ENCODE results near the gene FBXL7. TPM values are rescaled to one million over a fixed set of nuclear protein-coding genes. Genes with fewer than 3 reads are reported as not detected.

Gene FBXL7
- total and polyA plus RNA-seq, 2 donors (not counting 3 experiments of a cell fraction or from before 2014, with no cell fraction given), result 23.5 to 32.2 TPM

- H3K4me1 ChIP-seq (ENCODE audit: control insufficient read depth, extremely low read depth, insufficient read depth, low read length), result no peaks in the 10 kb centered on the region
- dilution Hi-C loops (cut with MboI; ENCODE audit: extremely low pct_ligation_motif_present, low sequenced_read_pairs), result no loop called here
- ChIA-PET CTCF (no interaction called here), POLR2A (no interaction called here)
- H3K4me2 ChIP-seq (ENCODE audit: insufficient read depth, low read length), result no peak overlapping the region
- no peak overlapping the region for H3K4me3 ChIP-seq (replicated peaks in 1 of 3; ENCODE audit: insufficient read depth in 1 of 3, low read depth in 1 of 3, low read length in 3 of 3)
- H3K27me3 ChIP-seq (ENCODE audit: control insufficient read depth in 2 of 2, insufficient read depth in 2 of 2, low read length in 2 of 2), result no peaks in the 10 kb centered on the region
- intact Hi-C loops (cut with micrococcal nuclease), result no loop called here
- no peak overlapping the region for H2AFZ ChIP-seq (ENCODE audit: low read depth, low read length)
- no peaks in the 10 kb centered on the region for H3K79me2 ChIP-seq (ENCODE audit: control insufficient read depth, insufficient read depth, low read length)
- TF ChIP-seq FOS (IDR thresholded peaks at IDR 0.05; ENCODE audit: borderline replicate concordance, insufficient read depth, low read length), result no peak
- TF ChIP-seq POLR2AphosphoS5 (IDR thresholded peaks at IDR 0.05; ENCODE audit: insufficient read depth, low read depth, low read length), result no peak
- TF ChIP-seq JUN (IDR thresholded peaks at IDR 0.05; ENCODE audit: borderline replicate concordance, insufficient read depth, insufficient read length, low read depth), result no peak
- TF ChIP-seq MAX (IDR thresholded peaks at IDR 0.05; ENCODE audit: insufficient read depth, insufficient read length), result no peak
- no peak for TF ChIP-seq GATA2 (IDR thresholded peaks at IDR 0.05; ENCODE audit: insufficient read depth, insufficient read length, low read depth, low read length)
- TF ChIP-seq CTCF (IDR thresholded peaks at IDR 0.05; ENCODE audit: extremely low read depth in 1 of 2, insufficient read depth in 1 of 2, low read depth in 1 of 2, low read length in 2 of 2), result no peak
- TF ChIP-seq MYC (IDR thresholded peaks at IDR 0.05; ENCODE audit: low read depth, low read length), result no peak
- TF ChIP-seq POLR2A (IDR thresholded peaks at IDR 0.05; ENCODE audit: low read depth, low read length), result no peak
- no peak for TF ChIP-seq EZH2 (IDR thresholded peaks at IDR 0.05; ENCODE audit: borderline replicate concordance, low read depth, low read length, severe bottlenecking)
- H3K9me3 ChIP-seq (replicated peaks; ENCODE audit: control insufficient read depth, insufficient read depth, low read length), result no peaks in the 10 kb centered on the region
- no peaks in the 10 kb centered on the region for H3K36me3 ChIP-seq (ENCODE audit: control insufficient read depth in 2 of 2, extremely low read depth in 1 of 2, insufficient read depth in 2 of 2, low read length in 2 of 2)
- no peaks in the 10 kb centered on the region for H3K9me1 ChIP-seq (replicated peaks; ENCODE audit: control insufficient read depth, extremely low read depth, insufficient read depth, low read length)
- peaks cover 2% of the 10 kb centered on the region for H4K20me1 ChIP-seq (replicated peaks; ENCODE audit: control insufficient read depth, extremely low read depth, insufficient read depth, low read length)
- H3K9ac ChIP-seq (replicated peaks; ENCODE audit: extremely low read depth, insufficient read depth, low read length), result no peak overlapping the region
- H3K27ac ChIP-seq (ENCODE audit: insufficient read depth, low read depth, low read length), result no peak overlapping the region
- DNase-seq (ENCODE audit: low read depth, low spot score), result no peak
- no peak for FAIRE-seq
- no TSS peak for BruUV-seq (replicated peaks)
Measured at GRCh38 chr5:15654779-15655178, 154.8 kb downstream of the FBXL7 start.

Data from endothelial cell of umbilical vein (primary cell).